AG10803 (cell line): Measurements from ENCODE around the gene CCDC78.

ENCODE experiments used
- DNase-seq: peaks from one replicate; pipeline ENCODE4 v3.0.0; 2010; ENCODE audit warnings: low read depth
- H3K4me3 ChIP-seq: 2 replicates; pipeline ENCODE4 v1.5.1; 2011; ENCODE audit warnings: mild to moderate bottlenecking, low read length, control low read depth
- TF ChIP-seq, protein P1 (sequence below): conservative IDR thresholded peaks from 2 replicates; pipeline ENCODE4 v1.5.1; 2011; ENCODE audit warnings: mild to moderate bottlenecking, low read length, control low read depth, inconsistent platforms

Gene CCDC78

DNA sequence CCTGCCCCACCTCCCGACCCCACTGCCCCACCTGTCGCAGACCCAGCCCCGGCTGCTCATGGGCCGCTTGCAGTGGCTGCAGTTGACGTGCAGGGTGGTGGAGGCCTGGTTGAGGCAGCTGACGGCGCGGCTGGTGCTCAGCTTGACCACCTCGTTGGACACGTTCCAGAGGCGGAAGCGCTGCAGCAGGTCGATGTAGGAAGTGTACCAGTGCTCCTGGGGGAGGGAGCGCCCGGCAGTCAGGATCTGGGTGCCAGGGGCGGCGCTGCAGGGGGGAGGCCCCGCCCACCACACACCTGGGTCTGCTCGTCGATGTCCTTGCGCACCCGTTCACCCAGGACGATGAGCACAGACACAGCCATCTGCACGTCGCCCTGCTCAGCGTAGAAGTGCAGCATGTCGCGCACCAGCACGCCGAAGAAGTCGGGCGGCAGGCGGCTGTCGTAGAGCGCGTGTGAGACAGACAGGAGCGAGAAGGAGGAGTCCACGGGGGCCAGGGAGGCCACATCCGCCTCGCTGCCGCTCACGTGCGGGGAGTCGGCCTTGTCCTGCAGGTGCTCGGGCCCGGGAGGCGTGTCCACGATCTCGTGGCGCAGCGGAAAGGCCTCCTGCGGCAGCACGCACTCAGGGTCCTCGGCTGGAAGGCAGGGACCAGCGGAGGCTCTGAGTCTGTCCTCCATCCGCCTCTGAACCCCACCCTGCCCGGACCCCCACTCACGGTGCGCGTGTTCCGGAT is 41.1 kb downstream of the CCDC78 start:
- no peak overlapping the region; the same call in 1 of the 2 replicates for H3K4me3 ChIP-seq
- TF ChIP-seq, protein P1, sequence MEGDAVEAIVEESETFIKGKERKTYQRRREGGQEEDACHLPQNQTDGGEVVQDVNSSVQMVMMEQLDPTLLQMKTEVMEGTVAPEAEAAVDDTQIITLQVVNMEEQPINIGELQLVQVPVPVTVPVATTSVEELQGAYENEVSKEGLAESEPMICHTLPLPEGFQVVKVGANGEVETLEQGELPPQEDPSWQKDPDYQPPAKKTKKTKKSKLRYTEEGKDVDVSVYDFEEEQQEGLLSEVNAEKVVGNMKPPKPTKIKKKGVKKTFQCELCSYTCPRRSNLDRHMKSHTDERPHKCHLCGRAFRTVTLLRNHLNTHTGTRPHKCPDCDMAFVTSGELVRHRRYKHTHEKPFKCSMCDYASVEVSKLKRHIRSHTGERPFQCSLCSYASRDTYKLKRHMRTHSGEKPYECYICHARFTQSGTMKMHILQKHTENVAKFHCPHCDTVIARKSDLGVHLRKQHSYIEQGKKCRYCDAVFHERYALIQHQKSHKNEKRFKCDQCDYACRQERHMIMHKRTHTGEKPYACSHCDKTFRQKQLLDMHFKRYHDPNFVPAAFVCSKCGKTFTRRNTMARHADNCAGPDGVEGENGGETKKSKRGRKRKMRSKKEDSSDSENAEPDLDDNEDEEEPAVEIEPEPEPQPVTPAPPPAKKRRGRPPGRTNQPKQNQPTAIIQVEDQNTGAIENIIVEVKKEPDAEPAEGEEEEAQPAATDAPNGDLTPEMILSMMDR, result no peak
- no peak for DNase-seq

GRCh38 chr16:684071-684794 is 42.0 kb downstream of the CCDC78 start, which contains the start of gene JMJD8:
JMJD8 (minus strand) TSS chr16:684334; CDS start chr16:684319, 15 bp downstream.
- TF ChIP-seq, protein P1, result no peak
- peak; percentile 94 for DNase-seq
- H3K4me3 ChIP-seq, result peak within 1 kb of the TSS; percentile 62

GRCh38 chr16:683396-684070 is 42.7 kb downstream of the CCDC78 start:
- TF ChIP-seq, protein P1, result no peak
- peak overlapping the region; percentile 62 for H3K4me3 ChIP-seq
- no peak for DNase-seq

- TF ChIP-seq, protein P1, result no peak
- peak overlapping the region; percentile 62 for H3K4me3 ChIP-seq
- no peak for DNase-seq
Observed at GRCh38 chr16:682493-683395, 43.5 kb downstream of the CCDC78 start.

DNA sequence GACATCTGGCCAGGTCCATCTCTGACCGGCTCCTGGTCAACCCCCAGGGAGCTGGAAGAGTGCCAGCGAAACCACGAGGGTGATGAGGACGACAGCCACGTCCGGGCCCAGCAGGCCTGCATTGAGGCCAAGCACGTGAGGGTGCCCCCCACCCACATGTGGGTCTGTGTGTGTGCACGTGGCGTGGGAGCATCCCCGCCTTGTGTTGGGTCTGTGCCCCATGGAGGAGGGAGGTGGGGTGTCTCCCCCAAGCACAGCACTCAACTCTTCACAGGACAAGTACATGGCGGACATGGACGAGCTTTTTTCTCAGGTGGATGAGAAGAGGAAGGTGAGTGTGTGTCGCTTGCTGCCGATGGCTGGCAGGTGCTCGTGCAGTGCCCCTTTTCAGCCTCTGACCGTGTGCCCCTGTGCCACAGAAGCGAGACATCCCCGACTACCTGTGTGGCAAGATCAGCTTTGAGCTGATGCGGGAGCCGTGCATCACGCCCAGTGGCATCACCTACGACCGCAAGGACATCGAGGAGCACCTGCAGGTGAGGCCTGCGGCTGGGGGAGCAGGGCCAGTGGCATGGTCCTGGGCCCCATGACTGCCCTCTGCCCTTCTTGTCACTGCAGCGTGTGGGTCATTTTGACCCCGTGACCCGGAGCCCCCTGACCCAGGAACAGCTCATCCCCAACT is 44.4 kb downstream of the CCDC78 start:
- no peak for DNase-seq
- TF ChIP-seq, protein P1, result no peak
- H3K4me3 ChIP-seq, result peak overlapping the region; percentile 76

- peak overlapping the region; percentile 76 for H3K4me3 ChIP-seq
- DNase-seq, result peak; percentile 53
- TF ChIP-seq, protein P1, result no peak; the same call in 1 of the 2 replicates
Observed at GRCh38 chr16:680967-681745, 45.1 kb downstream of the CCDC78 start.
